HG03439 (cell line): ENCODE results near the gene HNRNPLL.

Experiments
- ATAC-seq: cut with Tn5 transposase; IDR thresholded peaks from one replicate; pipeline ENCODE4 v1.9.1; 2021; ENCODE audit warnings: mild to moderate bottlenecking, moderate library complexity; ENCODE audit not compliant: unreplicated experiment

The HNRNPLL gene

DNA sequence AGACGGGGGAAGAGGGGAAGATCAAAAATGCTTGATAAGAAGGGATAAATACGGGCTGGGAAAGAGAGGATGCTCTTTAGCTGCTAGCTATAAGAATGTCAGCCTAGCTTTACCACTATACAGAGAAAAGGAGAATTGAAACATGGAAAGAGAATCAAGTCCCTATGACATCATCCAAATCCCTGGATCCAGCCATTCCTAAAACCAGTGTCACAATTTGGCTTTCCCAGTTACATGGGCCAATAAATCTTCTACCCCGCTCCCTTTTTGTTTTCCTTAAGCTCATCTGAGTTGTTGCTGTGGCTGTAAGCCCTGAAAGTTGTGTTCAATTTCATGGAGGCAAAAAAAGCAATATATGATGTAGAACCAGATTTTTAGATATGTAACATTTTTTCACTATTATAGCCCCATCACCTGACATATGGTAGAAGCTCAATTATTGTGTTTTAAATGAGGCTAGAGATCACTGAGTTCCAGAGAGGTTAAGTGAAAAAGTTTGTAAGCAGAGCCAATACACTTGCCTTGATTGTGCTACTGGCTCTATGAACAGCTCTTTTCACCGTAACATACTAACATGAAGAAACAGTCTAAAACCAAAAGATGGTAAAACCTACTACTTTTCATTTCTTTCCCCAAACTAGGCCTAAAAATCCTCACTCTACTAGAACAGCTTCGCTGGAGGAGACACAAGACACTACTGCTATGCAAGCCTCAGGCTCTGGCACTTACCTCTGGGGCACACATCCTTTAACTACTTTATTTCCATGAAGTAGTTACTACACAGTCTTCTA, 4.3 kb downstream of the HNRNPLL start:
- ATAC-seq = no peak

DNA sequence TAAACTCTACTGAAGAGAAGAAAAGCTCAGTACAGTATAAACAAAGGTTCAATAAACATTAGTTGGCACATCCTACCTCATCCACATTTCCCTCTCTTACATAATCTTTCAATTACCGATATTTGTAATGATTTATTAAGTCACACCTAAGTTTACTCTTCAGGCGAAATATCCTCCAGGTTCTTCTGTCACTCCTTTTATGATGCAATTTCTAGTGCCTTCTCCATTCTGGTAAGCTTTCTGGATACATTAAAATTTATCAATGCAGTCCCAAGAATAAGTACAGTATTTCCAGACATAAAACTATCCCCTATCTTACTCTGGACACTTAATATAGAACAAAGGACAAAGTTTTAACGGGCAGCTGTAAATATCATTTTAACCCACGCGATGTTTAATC, 5.6 kb downstream of the HNRNPLL start:
- ATAC-seq = no peak

DNA sequence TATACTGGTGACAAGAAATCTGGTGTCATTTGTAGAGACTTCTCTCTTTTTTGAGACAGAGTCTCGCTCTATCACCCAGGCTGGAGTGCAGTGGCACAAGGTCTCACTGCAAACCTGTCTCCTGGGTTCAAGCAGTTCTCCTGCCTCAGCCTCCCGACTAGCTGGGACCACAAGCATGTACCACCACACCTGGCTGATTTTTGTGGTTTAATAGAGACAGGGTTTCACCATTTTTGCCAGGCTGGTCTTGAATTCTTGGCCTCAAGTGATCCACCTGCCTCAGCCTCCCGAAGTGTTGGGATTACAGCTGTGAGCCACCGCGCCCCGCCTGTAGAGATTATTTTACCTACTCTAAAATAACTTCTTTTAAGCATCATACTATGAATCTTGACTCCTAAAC, 6.5 kb downstream of the HNRNPLL start:
- ATAC-seq = no peak

DNA sequence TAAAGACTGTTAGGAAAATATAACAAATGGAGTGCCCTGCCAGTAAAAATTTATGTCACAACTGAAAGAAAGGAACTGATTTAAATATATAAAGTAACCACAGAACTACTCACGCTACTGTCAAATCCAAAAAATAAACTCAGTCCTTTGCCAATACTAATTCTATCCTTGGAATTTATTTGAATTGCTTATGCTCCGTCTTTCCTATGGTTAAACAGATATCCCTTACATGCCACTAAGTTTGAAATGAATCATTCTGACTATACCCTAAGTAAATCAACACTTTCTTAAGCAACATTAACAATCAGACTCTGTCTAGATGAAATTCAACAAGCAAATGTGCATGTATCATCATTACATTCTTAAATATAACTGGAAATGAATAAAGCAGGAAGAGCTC, 9.8 kb downstream of the HNRNPLL start:
- ATAC-seq = no peak

DNA sequence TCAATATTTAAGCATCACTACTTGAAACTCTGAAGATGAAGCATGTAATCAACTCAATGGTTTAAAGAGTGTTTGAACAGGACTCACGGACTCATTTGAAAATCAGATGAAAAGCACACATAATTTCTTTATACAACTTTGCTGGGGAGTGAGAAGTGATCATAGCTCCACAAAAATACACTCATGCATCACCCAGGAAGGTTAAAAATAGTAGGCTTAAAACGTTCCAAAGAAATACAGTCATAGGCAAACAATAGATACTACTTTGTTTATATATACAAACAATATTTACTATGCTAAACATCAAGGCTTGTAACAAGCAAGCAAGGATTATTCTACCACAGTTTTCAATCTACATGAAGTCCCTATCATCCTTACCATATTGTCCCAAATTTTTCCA, 11.6 kb downstream of the HNRNPLL start:
- ATAC-seq = no peak

DNA sequence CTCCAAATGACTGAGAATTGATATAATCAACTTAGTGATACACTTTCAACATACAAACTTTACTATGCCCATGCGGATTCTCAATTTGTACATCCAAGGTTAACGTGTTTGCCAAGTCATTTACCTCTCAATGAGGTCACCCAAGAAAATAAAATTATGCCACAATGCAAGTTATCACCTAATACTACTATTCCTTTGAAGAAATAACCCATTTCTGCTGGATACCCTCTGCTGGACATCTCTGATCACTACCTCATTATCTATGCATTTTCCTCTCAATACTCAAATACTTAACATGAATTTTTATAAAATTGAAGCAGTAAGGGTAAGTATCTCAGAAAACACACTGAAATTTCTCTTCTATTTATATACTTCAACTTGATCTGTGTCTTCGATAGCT, 12.7 kb downstream of the HNRNPLL start:
- ATAC-seq = no peak

- ATAC-seq = no peak
Measured at GRCh38 chr2:38586931-38587330, 15.8 kb downstream of the HNRNPLL start.

- no peak for ATAC-seq
Measured at GRCh38 chr2:38584881-38585280, 17.8 kb downstream of the HNRNPLL start.

DNA sequence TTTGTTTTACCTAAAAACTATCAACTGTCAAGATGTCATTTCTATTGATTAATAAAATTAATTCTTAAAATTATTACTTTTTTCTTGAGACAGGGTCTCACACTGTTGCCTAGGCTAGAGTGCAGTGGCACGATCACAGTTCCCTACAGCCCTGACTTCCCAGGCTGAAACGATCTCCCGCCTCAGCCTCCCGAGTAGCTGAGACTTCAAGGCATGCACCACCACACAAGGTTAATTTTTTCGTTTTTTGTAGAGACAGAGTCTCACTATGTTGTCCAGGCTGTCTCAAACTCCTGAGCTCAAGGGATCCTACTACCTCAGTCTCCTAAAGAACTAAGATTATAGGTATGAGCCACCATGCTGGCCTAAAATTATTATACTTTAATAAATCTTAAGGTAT, 18.7 kb downstream of the HNRNPLL start:
- ATAC-seq = no peak

GRCh38 chr2:38583524-38583923, 19.2 kb downstream of the HNRNPLL start:
- ATAC-seq = no peak

- no peak for ATAC-seq
Measured at GRCh38 chr2:38581193-38582147, 21.3 kb downstream of the HNRNPLL start.

DNA sequence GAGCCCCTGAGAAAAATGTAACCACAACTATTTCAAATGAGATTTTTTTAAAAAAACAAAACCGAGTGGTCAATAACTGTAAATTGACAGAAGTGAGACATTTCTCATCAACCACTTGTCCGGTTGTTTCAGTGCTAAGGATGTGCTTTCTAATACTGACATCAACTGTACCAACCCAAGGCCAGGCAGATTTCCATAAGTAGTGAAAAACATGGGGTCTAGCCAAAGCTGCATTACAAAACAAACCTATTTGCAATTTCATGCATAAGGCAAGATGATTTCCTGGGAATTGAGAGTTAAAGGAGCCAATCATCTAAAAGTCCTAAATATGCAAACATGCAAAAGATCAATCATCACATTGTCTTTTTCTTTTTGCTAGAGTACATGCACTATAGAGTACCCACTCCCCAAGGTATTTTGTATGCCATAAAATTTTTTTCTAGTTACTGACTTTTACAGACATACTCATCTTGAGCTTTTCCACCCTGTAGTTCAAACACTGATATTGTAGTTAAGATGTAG, 22.6 kb downstream of the HNRNPLL start:
- no peak for ATAC-seq

- ATAC-seq = no peak
Measured at GRCh38 chr2:38578832-38579231, 23.9 kb downstream of the HNRNPLL start.

- ATAC-seq = no peak
Measured at GRCh38 chr2:38574278-38574677, 28.4 kb downstream of the HNRNPLL start.

DNA sequence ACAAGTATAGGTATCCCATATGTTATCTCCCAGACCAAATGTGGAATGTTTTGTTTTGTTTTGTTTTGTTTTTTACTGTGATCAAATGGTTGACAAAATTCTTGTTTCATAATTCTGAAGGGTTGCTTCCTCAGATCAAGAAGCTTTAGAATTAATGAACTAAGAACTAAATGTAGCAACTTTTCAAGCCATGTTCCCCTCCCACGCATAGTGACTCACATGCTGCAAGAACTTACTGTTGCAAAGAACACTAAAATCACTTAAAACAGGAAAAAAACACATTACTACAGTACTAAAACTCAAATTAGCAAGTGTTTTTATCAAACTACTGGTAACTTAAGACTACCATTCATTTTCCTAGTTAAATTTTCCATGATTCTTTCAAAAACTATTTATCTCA, 30.6 kb downstream of the HNRNPLL start:
- no peak for ATAC-seq

DNA sequence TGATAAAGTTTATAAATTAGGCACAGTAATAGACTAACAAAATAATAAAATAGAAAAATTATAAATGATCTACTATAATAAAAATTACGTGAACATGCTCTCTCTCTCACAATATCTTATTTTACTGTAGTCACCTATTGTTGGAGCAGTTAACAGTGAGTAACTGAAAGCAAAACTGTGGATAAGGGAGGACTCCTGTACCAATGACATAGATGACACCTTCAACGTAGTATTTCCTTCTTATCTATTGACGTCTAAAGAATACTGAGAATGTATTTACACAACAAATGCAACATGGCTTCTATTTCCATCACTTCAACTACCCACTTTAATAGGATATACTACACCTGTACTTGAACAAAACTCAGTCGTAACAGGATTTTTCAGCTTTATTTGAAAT, 31.5 kb downstream of the HNRNPLL start:
- ATAC-seq = no peak

GRCh38 chr2:38568724-38569436, 33.8 kb downstream of the HNRNPLL start:
- ATAC-seq = no peak

DNA sequence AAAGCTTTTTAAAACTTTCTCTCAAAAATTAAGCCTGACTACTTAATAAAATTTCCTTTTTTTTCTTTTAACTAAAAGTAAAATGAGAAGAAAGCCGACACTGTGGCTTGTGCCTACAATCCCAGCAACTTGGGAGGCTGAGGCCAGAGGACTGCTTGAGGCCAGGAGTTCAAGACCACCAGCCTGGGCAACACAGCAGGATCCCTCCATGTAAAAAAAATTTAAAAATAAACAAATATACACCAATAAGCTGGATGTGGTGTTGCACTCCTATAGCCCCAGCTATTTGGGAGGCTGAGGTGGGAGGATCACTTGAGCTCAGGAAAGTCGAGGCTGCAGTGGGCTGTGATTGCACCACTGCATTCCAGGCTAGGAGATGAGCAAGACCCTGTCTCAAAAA, 37.4 kb downstream of the HNRNPLL start:
- no peak for ATAC-seq

GRCh38 chr2:38561691-38562090, 41.0 kb downstream of the HNRNPLL start:
- no peak for ATAC-seq

DNA sequence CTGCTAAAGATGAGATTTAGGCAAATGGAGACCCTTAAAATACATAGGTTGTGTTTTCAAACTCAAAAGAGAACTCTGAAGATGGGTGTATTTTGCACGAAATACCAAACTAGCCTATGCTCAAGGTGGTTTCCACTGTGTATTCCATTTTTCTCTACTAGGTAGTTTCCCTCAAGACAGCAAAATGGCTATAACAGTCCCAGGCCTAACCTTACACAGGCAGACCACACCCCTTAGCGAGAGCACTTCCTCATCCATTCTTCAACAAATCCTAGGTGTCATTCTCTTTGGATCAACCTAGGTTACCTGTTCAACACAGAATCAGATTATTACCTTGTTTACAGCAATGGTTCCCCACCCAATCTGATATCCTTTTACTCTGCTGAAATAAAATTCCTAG, 42.6 kb downstream of the HNRNPLL start:
- ATAC-seq = no peak

- no peak for ATAC-seq
Measured at GRCh38 chr2:38557981-38558380, 44.7 kb downstream of the HNRNPLL start.
